Skeletal muscle satellite cell (primary cell): ENCODE data around the gene CSRP1.
"Not testable (repeated sequence)": the region's sequence is repeated elsewhere in the genome, so short reads cannot be mapped to it uniquely, and the experiment has no call there.

ENCODE experiments used
- H3K27me3 ChIP-seq: 2 replicates; pipeline ENCODE4 v1.7.0; 2013; ENCODE audit warnings: low read length; ENCODE audit not compliant: control insufficient read depth, insufficient read depth
- H3K36me3 ChIP-seq: 2 replicates; pipeline ENCODE4 v1.7.0; 2013; ENCODE audit warnings: mild to moderate bottlenecking, control low read depth, low read length; ENCODE audit not compliant: insufficient read depth
- H3K4me1 ChIP-seq: 2 replicates; pipeline ENCODE4 v1.7.0; 2013; ENCODE audit warnings: low read length; ENCODE audit not compliant: control insufficient read depth, insufficient read depth
- H3K4me2 ChIP-seq: 2 replicates; pipeline ENCODE4 v1.7.0; 2013; ENCODE audit warnings: mild to moderate bottlenecking, low read length
- H3K4me3 ChIP-seq: 2 replicates; pipeline ENCODE4 v1.7.0; 2013; ENCODE audit warnings: low read length
- H3K9ac ChIP-seq: 2 replicates; pipeline ENCODE4 v1.7.0; 2013; ENCODE audit warnings: mild to moderate bottlenecking, low read depth, low read length, moderate library complexity
- H3K9me3 ChIP-seq: replicated peaks from 2 replicates; pipeline ENCODE4 v1.7.0; 2013; ENCODE audit warnings: mild to moderate bottlenecking, control low read depth, low read length

Gene CSRP1

GRCh38 chr1:201499795-201500669, 6.9 kb downstream of the CSRP1 start:
- Histone ChIP-seq H3K9ac (peak overlapping the region; percentile 32), H3K4me2 (peak overlapping the region; percentile 12), H3K4me1 (peaks cover 67% of the 10 kb centered on the region), H3K9me3 (no peaks in the 10 kb centered on the region), H3K36me3 (peaks cover 50% of the 10 kb centered on the region), H3K4me3 (no peak overlapping the region), H3K27me3 (no peaks in the 10 kb centered on the region)

- Histone ChIP-seq H3K36me3 (peaks cover 58% of the 10 kb centered on the region), H3K9me3 (no peaks in the 10 kb centered on the region), H3K27me3 (no peaks in the 10 kb centered on the region), H3K4me2 (no peak overlapping the region), H3K9ac (no peak overlapping the region), H3K4me3 (no peak overlapping the region), H3K4me1 (peaks cover 58% of the 10 kb centered on the region)
These were observed 7.7 kb downstream of the CSRP1 start for GRCh38 chr1:201499191-201499590.

GRCh38 chr1:201498621-201499020, 8.3 kb downstream of the CSRP1 start:
- no peak overlapping the region for H3K9ac ChIP-seq
- no peaks in the 10 kb centered on the region for H3K27me3 ChIP-seq
- peaks cover 52% of the 10 kb centered on the region for H3K4me1 ChIP-seq
- peaks cover 64% of the 10 kb centered on the region for H3K36me3 ChIP-seq
- no peaks in the 10 kb centered on the region for H3K9me3 ChIP-seq
- H3K4me2 ChIP-seq, result no peak overlapping the region
- H3K4me3 ChIP-seq, result no peak overlapping the region

- H3K9ac ChIP-seq, result no peak overlapping the region
- peaks cover 70% of the 10 kb centered on the region for H3K36me3 ChIP-seq
- no peaks in the 10 kb centered on the region for H3K27me3 ChIP-seq
- H3K9me3 ChIP-seq, result no peaks in the 10 kb centered on the region
- H3K4me2 ChIP-seq, result no peak overlapping the region
- H3K4me1 ChIP-seq, result peaks cover 48% of the 10 kb centered on the region
- H3K4me3 ChIP-seq, result no peak overlapping the region
These were observed 8.9 kb downstream of the CSRP1 start for GRCh38 chr1:201497935-201498509.

GRCh38 chr1:201496296-201496690, 10.6 kb downstream of the CSRP1 start:
- Histone ChIP-seq H3K4me3 (no peak overlapping the region), H3K4me2 (peak overlapping the region; percentile 14), H3K4me1 (peaks cover 45% of the 10 kb centered on the region), H3K27me3 (no peaks in the 10 kb centered on the region), H3K9me3 (no peaks in the 10 kb centered on the region), H3K36me3 (peaks cover 81% of the 10 kb centered on the region), H3K9ac (peak overlapping the region; percentile 39)

- H3K9ac ChIP-seq, result peak overlapping the region; percentile 39
These were observed 11.2 kb downstream of the CSRP1 start for GRCh38 chr1:201495551-201496295.

GRCh38 chr1:201493757-201494617, 12.9 kb downstream of the CSRP1 start:
- H3K36me3 ChIP-seq, result peaks cover 75% of the 10 kb centered on the region
- H3K9me3 ChIP-seq, result no peaks in the 10 kb centered on the region
- H3K27me3 ChIP-seq, result no peaks in the 10 kb centered on the region
- no peak overlapping the region for H3K9ac ChIP-seq
- peaks cover 42% of the 10 kb centered on the region for H3K4me1 ChIP-seq
- no peak overlapping the region for H3K4me3 ChIP-seq
- H3K4me2 ChIP-seq, result no peak overlapping the region

More at GRCh38 chr1:201495551-201496295, 11.2 kb downstream of the CSRP1 start:
- no peaks in the 10 kb centered on the region for H3K9me3 ChIP-seq
- no peaks in the 10 kb centered on the region for H3K27me3 ChIP-seq
- no peak overlapping the region for H3K4me3 ChIP-seq
- H3K4me1 ChIP-seq, result peaks cover 43% of the 10 kb centered on the region
- peaks cover 80% of the 10 kb centered on the region for H3K36me3 ChIP-seq
- H3K4me2 ChIP-seq, result peak overlapping the region; percentile 14

GRCh38 chr1:201493026-201493656, 13.8 kb downstream of the CSRP1 start:
- Histone ChIP-seq H3K4me1 (peaks cover 48% of the 10 kb centered on the region), H3K36me3 (peaks cover 75% of the 10 kb centered on the region)
- not testable (repeated sequence) for H3K4me2 ChIP-seq, H3K27me3 ChIP-seq, H3K9ac ChIP-seq, H3K9me3 ChIP-seq, H3K4me3 ChIP-seq

GRCh38 chr1:201491896-201492511, 14.9 kb downstream of the CSRP1 start:
- Histone ChIP-seq H3K4me3 (no peak overlapping the region), H3K4me2 (no peak overlapping the region), H3K36me3 (peaks cover 84% of the 10 kb centered on the region), H3K9ac (no peak overlapping the region), H3K27me3 (no peaks in the 10 kb centered on the region), H3K4me1 (peaks cover 48% of the 10 kb centered on the region), H3K9me3 (no peaks in the 10 kb centered on the region)

- peaks cover 87% of the 10 kb centered on the region for H3K36me3 ChIP-seq
- no peak overlapping the region for H3K4me2 ChIP-seq
- H3K9me3 ChIP-seq, result no peaks in the 10 kb centered on the region
- H3K27me3 ChIP-seq, result no peaks in the 10 kb centered on the region
- no peak overlapping the region for H3K9ac ChIP-seq
- peaks cover 48% of the 10 kb centered on the region for H3K4me1 ChIP-seq
- H3K4me3 ChIP-seq, result no peak overlapping the region
These were observed 16.2 kb downstream of the CSRP1 start for GRCh38 chr1:201490708-201491131.
